ENCODE data around the gene CLP1. TPM values are rescaled to one million over a fixed set of nuclear protein-coding genes. Genes with fewer than 3 reads are reported as not detected.
A peak's percentile ranks its signal among the peaks of the same experiment; 100 is the strongest.

Gene CLP1
- 10 to 100 TPM; 16.6 to 24.1 TPM for total RNA-seq

DNA sequence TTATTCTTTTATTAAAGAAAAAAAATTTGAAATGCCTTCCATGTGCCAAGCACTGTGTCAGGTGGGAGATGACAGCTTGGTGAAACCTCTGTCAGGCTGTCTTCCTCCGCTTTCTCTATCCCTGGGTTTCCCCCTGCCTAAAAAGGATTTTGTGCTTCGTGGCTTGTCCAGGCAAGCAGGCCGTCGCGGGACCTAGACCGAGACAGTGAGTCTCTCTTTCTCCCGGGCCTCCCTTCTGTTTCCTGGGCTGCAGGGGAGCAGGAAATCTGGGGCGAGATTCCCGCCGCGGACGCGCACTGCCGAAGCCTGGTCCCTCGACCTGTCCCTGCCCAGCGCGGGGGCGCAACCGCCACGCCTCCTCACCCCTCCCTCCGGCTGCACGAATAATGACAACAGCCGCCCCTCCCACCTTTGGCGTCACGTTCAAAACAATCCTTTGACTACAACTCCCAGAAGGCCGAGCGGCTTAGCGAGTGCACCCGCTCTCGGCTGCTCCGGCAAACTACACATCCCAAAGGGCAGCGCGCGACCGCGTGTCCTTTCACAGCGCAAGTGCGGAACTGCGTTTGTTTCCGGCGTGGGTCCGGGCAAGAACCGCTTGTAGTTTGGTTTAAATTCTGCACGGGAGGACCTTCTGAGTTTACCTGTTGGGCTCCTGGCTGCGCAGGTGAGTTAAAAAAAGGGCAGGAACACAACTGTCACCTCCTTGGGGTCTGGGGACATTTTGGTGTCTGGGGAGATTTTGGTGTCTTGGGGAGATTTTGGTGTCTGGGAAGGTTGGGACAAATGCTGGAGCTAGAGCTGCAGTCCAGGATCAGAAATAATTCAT, at the start of gene CLP1:
Gene CLP1 (plus strand): TSS at position 569 of the 829 bp plus-strand sequence. CDS start 1,715 bp downstream, outside the sequence.
- H3K4me3 Mint-ChIP-seq = peak within 1 kb of the TSS; percentile 95
- ATAC-seq (replicated peaks) = peak; percentile 98
- peaks cover 11% of the 10 kb centered on the region for H3K4me1 Mint-ChIP-seq
- peak within 1 kb of the TSS; percentile 95 for H3K27ac Mint-ChIP-seq
- peaks cover 46% of the 10 kb centered on the region for H3K36me3 Mint-ChIP-seq (ENCODE audit: low read depth)
- H3K27me3 Mint-ChIP-seq = no peaks in the 10 kb centered on the region
- no peaks in the 10 kb centered on the region for H3K9me3 Mint-ChIP-seq

DNA sequence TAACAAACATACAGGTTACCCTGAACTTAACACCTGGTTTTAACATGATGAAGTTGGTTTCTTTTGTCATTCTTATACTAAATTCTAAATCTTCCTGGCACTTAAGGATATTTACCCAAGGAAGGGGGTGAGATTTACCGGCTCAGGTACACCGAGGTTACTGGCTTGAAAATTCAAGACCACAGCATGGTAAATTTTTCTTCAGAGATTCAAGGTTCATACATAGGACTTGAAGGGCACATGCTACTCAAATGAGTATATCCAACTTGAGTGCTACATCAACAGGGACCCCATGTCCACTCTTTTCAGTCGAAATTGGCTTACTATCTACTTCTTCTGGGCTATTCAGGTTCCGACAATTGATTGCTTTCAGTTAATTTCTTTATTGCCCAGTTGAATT, 47.4 kb upstream of the CLP1 start:
- Mint-ChIP-seq H3K4me3 (no peak overlapping the region), H3K27ac (no peak overlapping the region), H3K36me3 (ENCODE audit: low read depth) (no peaks in the 10 kb centered on the region), H3K27me3 (peaks cover 18% of the 10 kb centered on the region), H3K9me3 (no peaks in the 10 kb centered on the region), H3K4me1 (no peaks in the 10 kb centered on the region)
- ATAC-seq (replicated peaks) = no peak

DNA sequence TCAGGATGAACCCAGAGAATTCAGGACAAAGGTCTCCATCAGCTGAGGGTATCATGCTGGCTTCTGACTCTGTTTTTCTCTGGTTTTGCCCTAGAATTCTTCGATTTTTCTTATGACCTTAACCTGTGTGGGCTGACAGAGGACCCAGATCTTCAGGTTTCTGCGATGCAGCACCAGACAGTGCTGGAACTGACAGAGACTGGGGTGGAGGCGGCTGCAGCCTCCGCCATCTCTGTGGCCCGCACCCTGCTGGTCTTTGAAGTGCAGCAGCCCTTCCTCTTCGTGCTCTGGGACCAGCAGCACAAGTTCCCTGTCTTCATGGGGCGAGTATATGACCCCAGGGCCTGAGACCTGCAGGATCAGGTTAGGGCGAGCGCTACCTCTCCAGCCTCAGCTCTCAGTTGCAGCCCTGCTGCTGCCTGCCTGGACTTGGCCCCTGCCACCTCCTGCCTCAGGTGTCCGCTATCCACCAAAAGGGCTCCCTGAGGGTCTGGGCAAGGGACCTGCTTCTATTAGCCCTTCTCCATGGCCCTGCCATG, 43.3 kb upstream of the CLP1 start:
- ATAC-seq (replicated peaks) = no peak
- H3K4me3 Mint-ChIP-seq = no peak overlapping the region
- H3K27ac Mint-ChIP-seq = no peak overlapping the region
- H3K36me3 Mint-ChIP-seq (ENCODE audit: low read depth) = no peaks in the 10 kb centered on the region
- peaks cover 20% of the 10 kb centered on the region for H3K27me3 Mint-ChIP-seq
- no peaks in the 10 kb centered on the region for H3K4me1 Mint-ChIP-seq
- no peaks in the 10 kb centered on the region for H3K9me3 Mint-ChIP-seq

DNA sequence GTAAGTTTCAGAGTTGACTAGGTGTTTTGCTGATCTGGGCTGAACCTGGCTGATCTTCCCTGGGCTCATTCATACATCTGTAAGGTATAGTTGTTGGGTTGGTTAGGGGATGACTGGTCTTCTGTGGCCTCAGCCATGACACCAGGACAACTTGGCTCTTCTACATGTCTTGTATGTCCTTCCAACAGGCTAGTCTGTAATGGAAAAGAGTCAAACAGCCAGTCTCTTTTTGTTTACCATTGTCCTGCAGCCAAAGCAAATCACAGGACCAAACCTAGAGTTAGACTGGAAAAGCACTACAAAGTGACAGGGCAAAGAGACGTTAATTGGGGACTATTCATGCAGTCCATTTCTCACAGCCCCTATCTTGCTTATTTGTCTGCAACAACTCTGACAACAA, 42.3 kb upstream of the CLP1 start:
- Mint-ChIP-seq H3K27me3 (peaks cover 22% of the 10 kb centered on the region), H3K36me3 (ENCODE audit: low read depth) (no peaks in the 10 kb centered on the region), H3K9me3 (no peaks in the 10 kb centered on the region), H3K4me3 (no peak overlapping the region), H3K27ac (no peak overlapping the region), H3K4me1 (no peaks in the 10 kb centered on the region)
- ATAC-seq (replicated peaks) = no peak

DNA sequence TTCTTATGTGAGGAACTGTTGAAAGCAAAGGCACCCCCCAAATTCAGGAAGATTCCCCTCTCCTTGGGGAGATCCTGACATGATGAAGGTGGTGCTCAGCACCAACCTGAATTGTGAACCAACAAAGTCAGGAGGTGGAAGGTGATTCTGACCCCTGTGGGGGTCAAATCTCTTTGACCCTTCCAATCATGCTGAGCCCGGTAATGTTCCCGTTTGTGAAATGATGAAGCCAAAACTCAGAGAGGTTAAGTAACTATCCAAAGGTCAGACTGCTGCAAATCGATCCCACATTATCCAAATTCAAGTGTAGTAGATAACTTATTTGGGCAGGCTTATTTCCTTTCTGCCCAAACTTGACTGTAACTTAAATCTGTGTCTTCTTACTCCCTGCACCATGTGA, 41.0 kb upstream of the CLP1 start:
- Mint-ChIP-seq H3K27me3 (peaks cover 18% of the 10 kb centered on the region), H3K27ac (no peak overlapping the region), H3K36me3 (ENCODE audit: low read depth) (no peaks in the 10 kb centered on the region), H3K4me1 (no peaks in the 10 kb centered on the region), H3K4me3 (no peak overlapping the region), H3K9me3 (no peaks in the 10 kb centered on the region)
- ATAC-seq (replicated peaks) = no peak

DNA sequence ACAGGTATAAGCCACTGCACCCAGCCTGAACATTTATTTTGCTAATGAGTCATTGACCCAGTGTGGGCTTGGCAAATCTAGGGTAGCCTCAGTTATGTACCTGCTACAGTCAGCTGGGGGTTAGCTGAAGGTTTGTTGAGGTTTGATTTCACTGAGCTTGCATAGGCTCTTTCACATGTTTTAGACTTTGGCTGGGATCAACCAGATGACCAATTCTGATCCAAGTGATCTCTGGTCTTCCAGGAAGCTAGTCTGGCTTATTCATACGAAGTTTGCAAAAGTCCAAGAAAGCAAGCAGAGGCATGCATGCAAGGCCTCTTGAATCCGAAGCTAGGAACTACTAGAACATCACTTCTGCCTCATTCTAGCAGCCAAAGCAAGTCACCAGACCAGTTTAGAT, 39.1 kb upstream of the CLP1 start:
- Mint-ChIP-seq H3K27ac (no peak overlapping the region), H3K4me3 (no peak overlapping the region), H3K27me3 (peaks cover 17% of the 10 kb centered on the region), H3K4me1 (no peaks in the 10 kb centered on the region), H3K9me3 (no peaks in the 10 kb centered on the region), H3K36me3 (ENCODE audit: low read depth) (no peaks in the 10 kb centered on the region)
- no peak for ATAC-seq (replicated peaks)

DNA sequence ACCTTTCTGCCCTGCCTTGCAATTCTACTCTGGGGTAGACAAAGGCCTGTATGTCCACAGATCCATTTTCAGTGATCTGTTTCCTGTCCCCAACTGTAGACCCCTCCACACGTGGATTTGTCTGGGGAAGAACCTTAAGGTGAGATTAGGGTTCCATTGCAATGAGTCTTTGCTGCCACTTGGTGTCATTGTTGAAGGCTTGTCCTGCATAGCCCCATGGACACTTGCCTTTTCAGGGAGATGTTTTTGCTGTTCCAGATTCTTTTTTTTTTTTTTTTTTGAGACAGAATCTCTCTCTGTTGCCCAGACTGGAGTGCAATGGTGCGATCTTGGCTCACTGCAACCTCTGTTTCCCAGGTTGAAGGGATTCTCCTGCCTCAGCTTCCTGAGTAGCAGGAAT, 38.2 kb upstream of the CLP1 start:
- no peaks in the 10 kb centered on the region for H3K4me1 Mint-ChIP-seq
- no peak overlapping the region for H3K4me3 Mint-ChIP-seq
- H3K27ac Mint-ChIP-seq = no peak overlapping the region
- ATAC-seq (replicated peaks) = no peak
- peaks cover 17% of the 10 kb centered on the region for H3K27me3 Mint-ChIP-seq
- H3K9me3 Mint-ChIP-seq = no peaks in the 10 kb centered on the region
- H3K36me3 Mint-ChIP-seq (ENCODE audit: low read depth) = no peaks in the 10 kb centered on the region

DNA sequence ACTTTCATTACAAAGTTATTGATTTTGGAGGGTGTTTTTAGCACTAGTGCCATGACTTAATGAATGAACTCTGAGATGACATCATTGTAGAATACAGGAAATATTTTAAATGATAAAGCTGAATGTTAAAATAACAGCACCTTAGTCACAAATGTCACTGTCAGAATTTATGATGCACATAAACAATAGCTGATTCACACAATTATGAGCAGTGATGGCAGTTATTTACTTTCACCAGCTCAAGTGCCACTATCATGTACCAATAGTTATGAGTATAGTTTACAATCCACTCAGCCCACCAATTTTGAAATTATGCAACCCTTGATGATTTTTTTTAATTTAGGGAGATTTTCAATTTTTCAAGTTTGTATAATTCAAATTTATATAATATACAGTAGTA, 37.1 kb upstream of the CLP1 start:
- Mint-ChIP-seq H3K9me3 (no peaks in the 10 kb centered on the region), H3K36me3 (ENCODE audit: low read depth) (no peaks in the 10 kb centered on the region), H3K27me3 (peaks cover 17% of the 10 kb centered on the region), H3K4me3 (no peak overlapping the region), H3K27ac (no peak overlapping the region), H3K4me1 (no peaks in the 10 kb centered on the region)
- no peak for ATAC-seq (replicated peaks)

DNA sequence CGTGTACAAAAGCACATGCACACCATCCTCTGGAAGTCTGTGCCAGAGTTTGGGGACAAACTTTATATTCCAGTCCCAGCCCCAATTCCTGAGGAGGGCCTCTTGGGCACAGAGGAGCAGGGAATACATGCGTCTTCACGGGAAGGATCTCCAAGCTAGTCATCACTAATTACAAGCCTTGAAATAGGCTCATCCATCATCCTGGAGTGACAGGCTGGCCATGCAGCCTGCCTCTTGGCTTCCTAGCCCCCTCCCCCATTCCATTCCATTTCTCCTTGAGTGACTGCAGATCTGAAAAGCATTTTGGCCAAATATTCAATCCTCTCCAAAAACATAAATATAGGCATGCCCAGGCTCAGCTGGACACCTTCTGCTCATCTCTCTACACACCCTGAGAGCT, 35.3 kb upstream of the CLP1 start:
- ATAC-seq (replicated peaks) = no peak
- H3K27ac Mint-ChIP-seq = no peak overlapping the region
- H3K36me3 Mint-ChIP-seq (ENCODE audit: low read depth) = no peaks in the 10 kb centered on the region

DNA sequence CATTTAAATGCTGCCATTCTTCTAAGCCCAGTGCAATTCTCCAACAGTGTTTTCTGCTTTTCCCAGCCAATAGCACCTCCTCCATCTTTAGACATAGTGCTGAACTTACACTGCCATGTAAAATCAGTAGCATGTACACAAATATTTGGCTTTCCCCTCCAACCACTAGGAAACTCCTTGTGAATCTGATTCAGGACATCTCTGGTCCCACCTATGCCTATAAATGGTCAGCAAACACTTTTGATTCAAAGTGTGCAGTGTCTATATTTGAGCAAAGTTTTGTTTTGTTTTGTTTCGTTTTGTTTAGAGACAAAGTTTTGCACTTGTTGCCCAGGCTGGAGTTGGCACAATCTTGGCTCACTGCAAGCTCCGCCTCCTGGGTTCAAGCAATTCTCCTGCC, 32.7 kb upstream of the CLP1 start:
- Mint-ChIP-seq H3K4me3 (no peak overlapping the region), H3K27ac (no peak overlapping the region), H3K4me1 (no peaks in the 10 kb centered on the region), H3K36me3 (ENCODE audit: low read depth) (no peaks in the 10 kb centered on the region), H3K9me3 (no peaks in the 10 kb centered on the region), H3K27me3 (peaks cover 6% of the 10 kb centered on the region)
- no peak for ATAC-seq (replicated peaks)

More for the DNA sequence above, 35.3 kb upstream of the CLP1 start:
- no peaks in the 10 kb centered on the region for H3K4me1 Mint-ChIP-seq
- no peak overlapping the region for H3K4me3 Mint-ChIP-seq
- H3K27me3 Mint-ChIP-seq = peaks cover 9% of the 10 kb centered on the region
- no peaks in the 10 kb centered on the region for H3K9me3 Mint-ChIP-seq

DNA sequence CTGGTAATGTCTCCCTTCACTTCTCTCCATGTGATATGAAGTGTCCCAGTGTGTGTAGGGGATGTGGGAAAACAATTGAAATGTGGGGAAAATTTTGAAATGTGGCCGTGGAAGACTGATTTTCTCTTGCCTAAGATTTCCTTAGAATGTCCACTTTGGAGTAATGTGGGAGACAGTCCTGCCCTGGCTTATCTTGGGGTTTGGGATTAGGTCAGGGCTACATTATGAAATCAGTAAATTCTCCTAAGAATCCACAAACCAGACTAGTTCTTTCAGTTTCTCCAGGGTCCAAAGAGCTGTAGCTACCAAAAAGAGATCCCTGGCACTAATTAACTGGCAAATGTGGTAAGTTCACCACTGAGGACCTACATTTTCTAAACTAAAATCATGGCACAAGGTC, 30.7 kb upstream of the CLP1 start:
- Mint-ChIP-seq H3K4me3 (no peak overlapping the region), H3K9me3 (no peaks in the 10 kb centered on the region), H3K27ac (no peak overlapping the region), H3K36me3 (ENCODE audit: low read depth) (no peaks in the 10 kb centered on the region), H3K4me1 (no peaks in the 10 kb centered on the region), H3K27me3 (peaks cover 14% of the 10 kb centered on the region)
- no peak for ATAC-seq (replicated peaks)

DNA sequence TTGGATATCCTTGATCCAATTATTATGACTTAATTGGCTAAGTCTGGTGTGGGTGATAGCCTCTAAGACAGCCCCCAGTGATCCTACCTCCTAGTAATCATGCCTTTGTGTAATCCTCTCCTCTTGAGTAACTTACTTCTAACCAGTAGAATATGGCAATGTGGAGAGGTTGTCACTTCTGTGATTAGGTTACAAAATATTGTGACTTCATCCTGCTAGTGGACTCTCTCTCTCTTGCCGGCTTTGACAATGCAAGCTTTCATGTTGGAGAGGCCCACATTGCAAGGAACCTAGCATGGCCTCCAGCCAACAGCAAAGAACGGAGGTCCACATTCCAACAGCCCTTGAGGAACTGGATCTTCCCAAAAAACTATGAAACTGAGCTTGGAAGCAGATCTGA, 27.4 kb upstream of the CLP1 start:
- Mint-ChIP-seq H3K27ac (no peak overlapping the region), H3K9me3 (no peaks in the 10 kb centered on the region), H3K36me3 (ENCODE audit: low read depth) (no peaks in the 10 kb centered on the region), H3K27me3 (peaks cover 21% of the 10 kb centered on the region), H3K4me3 (no peak overlapping the region), H3K4me1 (no peaks in the 10 kb centered on the region)
- no peak for ATAC-seq (replicated peaks)

DNA sequence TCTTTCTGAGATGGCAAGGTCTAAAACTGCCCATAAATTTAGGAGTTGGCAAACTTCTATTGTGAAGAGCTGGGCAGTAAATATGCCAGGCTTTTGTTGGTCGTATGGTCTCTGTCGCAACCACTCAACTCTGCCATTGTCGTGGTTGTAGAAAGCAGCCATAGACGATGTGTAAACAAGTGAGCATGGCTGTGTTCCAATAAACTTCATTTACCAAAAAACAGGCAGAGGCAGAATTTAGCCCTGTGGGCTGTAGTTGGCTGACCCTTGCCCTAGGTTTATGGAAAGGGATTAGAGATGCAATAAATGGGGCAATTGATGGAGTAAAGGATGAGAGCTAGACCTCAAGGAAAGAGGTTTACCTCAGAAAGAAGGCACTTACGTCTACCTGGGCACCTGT, 25.4 kb upstream of the CLP1 start:
- no peak overlapping the region for H3K27ac Mint-ChIP-seq
- no peak for ATAC-seq (replicated peaks)
- H3K9me3 Mint-ChIP-seq = no peaks in the 10 kb centered on the region
- H3K36me3 Mint-ChIP-seq (ENCODE audit: low read depth) = no peaks in the 10 kb centered on the region
- H3K4me1 Mint-ChIP-seq = no peaks in the 10 kb centered on the region
- no peak overlapping the region for H3K4me3 Mint-ChIP-seq
- H3K27me3 Mint-ChIP-seq = peaks cover 21% of the 10 kb centered on the region

DNA sequence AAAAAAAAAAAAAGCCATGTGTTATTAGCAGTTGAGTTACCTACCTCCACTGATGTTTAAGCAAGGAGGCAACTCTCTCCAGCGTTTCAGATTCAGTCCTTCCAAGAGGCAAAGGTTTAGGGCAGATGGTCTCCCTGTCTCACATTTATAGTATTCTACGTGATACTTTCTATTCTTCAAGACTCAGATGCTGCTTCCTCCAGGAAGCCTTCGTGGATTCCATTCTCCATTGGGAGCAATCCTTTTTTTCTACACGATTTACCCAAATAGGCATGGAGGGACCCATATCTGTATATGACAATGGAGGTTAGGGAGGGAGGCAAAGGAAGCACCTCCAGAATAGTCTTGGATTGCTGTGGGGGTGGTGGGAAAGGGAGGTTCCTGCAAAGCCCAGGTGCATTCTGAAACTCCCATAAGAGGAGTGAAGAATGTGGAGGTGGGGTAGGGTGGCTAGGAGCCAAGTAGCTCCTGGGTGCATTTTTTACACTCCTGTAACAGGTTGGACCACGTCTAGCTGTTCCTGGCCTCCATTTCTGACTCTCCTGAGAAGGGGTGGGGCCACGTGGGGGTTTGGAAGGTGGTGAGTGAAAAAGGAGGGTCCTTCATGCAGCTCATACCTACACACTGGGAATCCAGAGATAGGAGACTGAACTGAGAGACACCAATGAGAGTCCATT, 24.0 kb upstream of the CLP1 start:
- peaks cover 30% of the 10 kb centered on the region for H3K27me3 Mint-ChIP-seq
- no peaks in the 10 kb centered on the region for H3K9me3 Mint-ChIP-seq
- H3K36me3 Mint-ChIP-seq (ENCODE audit: low read depth) = no peaks in the 10 kb centered on the region
- H3K27ac Mint-ChIP-seq = no peak overlapping the region
- ATAC-seq (replicated peaks) = no peak
- H3K4me3 Mint-ChIP-seq = no peak overlapping the region
- H3K4me1 Mint-ChIP-seq = no peaks in the 10 kb centered on the region

DNA sequence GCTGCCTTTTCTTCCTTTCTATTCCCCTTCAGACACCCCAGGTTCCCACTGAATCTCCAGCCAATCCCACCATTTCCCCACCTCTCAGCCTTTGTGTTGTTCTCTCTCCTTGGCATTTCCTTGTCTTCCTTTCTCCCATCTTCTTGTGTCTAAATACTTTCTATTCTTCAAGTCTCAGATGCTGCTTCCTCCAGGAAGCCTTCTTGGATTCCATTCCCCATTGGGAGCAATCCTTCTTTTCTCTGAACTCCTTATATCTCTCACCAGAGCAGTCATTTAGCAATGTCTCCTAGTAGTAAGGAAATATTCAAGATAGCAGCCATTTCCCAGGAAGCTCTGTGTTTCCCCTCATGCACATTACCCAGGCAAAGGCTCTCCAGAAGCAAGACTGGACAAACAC, 23.3 kb upstream of the CLP1 start:
- Mint-ChIP-seq H3K4me1 (peaks cover 6% of the 10 kb centered on the region), H3K36me3 (ENCODE audit: low read depth) (no peaks in the 10 kb centered on the region), H3K9me3 (no peaks in the 10 kb centered on the region), H3K4me3 (no peak overlapping the region), H3K27ac (no peak overlapping the region), H3K27me3 (peaks cover 35% of the 10 kb centered on the region)
- ATAC-seq (replicated peaks) = no peak

Data from activated T-helper 17 cell treated with anti-CD3 and anti-CD28 coated beads, Interleukin-2, amount 50 U/mL, for 72 hours (primary cell).